Measurements from ENCODE around the gene MCM3AP. TPM values are rescaled to one million over a fixed set of nuclear protein-coding genes. Genes with fewer than 3 reads are reported as not detected.

MCM3AP gene
- total and polyA plus RNA-seq, 9 of the 15 experiments (the other 6 are each of a cell fraction or from before 2014, with no cell fraction given), result 6.5 to 179 (median 69.6) TPM

DNA sequence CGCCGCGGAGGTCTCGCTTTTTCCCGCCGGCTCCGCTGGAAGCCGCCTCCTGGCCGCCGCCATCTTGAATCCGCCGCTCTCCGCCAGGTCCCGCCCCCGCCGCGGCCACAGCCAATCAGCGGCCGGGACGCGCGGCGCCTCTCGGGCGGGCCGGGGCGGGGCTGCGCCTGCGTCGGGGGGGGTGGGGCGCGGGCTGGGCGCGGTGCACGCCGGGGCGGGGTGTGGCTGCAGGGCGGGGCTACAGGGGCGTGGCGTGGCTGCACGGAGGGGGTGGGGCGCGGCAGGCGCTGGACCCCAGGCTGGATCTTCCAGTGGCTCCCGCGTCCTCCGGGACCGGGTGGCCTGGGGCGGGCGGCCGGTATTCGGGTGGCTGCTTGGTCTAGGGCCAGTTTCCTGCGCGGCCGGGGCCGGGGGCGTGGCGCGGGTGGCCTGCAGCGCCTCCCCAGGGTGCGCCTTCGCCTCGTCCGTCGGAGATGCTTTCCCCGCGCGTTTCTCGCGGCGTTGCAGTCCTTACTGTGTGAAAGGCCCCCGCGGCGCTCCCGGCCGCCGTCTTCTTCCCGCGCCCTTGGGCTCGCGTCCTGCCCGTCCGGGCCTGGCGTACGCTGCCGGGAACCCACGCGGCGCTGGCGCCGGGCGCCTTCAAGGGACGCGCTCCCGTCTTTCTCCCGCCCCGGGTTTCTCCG is 39.1 kb upstream of the MCM3AP start (continued):
- TF ChIP-seq, protein P1, sequence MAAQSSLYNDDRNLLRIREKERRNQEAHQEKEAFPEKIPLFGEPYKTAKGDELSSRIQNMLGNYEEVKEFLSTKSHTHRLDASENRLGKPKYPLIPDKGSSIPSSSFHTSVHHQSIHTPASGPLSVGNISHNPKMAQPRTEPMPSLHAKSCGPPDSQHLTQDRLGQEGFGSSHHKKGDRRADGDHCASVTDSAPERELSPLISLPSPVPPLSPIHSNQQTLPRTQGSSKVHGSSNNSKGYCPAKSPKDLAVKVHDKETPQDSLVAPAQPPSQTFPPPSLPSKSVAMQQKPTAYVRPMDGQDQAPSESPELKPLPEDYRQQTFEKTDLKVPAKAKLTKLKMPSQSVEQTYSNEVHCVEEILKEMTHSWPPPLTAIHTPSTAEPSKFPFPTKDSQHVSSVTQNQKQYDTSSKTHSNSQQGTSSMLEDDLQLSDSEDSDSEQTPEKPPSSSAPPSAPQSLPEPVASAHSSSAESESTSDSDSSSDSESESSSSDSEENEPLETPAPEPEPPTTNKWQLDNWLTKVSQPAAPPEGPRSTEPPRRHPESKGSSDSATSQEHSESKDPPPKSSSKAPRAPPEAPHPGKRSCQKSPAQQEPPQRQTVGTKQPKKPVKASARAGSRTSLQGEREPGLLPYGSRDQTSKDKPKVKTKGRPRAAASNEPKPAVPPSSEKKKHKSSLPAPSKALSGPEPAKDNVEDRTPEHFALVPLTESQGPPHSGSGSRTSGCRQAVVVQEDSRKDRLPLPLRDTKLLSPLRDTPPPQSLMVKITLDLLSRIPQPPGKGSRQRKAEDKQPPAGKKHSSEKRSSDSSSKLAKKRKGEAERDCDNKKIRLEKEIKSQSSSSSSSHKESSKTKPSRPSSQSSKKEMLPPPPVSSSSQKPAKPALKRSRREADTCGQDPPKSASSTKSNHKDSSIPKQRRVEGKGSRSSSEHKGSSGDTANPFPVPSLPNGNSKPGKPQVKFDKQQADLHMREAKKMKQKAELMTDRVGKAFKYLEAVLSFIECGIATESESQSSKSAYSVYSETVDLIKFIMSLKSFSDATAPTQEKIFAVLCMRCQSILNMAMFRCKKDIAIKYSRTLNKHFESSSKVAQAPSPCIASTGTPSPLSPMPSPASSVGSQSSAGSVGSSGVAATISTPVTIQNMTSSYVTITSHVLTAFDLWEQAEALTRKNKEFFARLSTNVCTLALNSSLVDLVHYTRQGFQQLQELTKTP (IDR thresholded peaks at IDR 0.05; ENCODE audit: low read depth in 1 of 2, partially characterized antibody in 2 of 2), result no peak
- TF ChIP-seq RBM14 (IDR thresholded peaks at IDR 0.05; ENCODE audit: borderline replicate concordance, insufficient read depth, low read depth, low read length) (0 out of 2 replicates have a peak, but pooled peaks have one; percentile 23), RBM25 (IDR thresholded peaks at IDR 0.05; ENCODE audit: low read depth, low read length, severe bottlenecking) (peak; percentile 87), ZNF224 (CRISPR knock-in tag; IDR thresholded peaks at IDR 0.05) (no peak), FOXJ3 (CRISPR knock-in tag; IDR thresholded peaks at IDR 0.05) (no peak), ZNF232 (CRISPR knock-in tag; IDR thresholded peaks at IDR 0.05) (no peak)
- TF ChIP-seq, protein P2, sequence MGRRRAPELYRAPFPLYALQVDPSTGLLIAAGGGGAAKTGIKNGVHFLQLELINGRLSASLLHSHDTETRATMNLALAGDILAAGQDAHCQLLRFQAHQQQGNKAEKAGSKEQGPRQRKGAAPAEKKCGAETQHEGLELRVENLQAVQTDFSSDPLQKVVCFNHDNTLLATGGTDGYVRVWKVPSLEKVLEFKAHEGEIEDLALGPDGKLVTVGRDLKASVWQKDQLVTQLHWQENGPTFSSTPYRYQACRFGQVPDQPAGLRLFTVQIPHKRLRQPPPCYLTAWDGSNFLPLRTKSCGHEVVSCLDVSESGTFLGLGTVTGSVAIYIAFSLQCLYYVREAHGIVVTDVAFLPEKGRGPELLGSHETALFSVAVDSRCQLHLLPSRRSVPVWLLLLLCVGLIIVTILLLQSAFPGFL (CRISPR knock-in tag; IDR thresholded peaks at IDR 0.05), result 0 out of 2 replicates have a peak, but pooled peaks have one; percentile 66
- TF ChIP-seq, protein P3, sequence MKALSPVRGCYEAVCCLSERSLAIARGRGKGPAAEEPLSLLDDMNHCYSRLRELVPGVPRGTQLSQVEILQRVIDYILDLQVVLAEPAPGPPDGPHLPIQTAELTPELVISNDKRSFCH (CRISPR knock-in tag; IDR thresholded peaks at IDR 0.05), result no peak
- TF ChIP-seq, protein P3 (tag; IDR thresholded peaks at IDR 0.05), result peak; percentile 59; the same call in 1 of the 2 replicates
- TF ChIP-seq, protein P4, sequence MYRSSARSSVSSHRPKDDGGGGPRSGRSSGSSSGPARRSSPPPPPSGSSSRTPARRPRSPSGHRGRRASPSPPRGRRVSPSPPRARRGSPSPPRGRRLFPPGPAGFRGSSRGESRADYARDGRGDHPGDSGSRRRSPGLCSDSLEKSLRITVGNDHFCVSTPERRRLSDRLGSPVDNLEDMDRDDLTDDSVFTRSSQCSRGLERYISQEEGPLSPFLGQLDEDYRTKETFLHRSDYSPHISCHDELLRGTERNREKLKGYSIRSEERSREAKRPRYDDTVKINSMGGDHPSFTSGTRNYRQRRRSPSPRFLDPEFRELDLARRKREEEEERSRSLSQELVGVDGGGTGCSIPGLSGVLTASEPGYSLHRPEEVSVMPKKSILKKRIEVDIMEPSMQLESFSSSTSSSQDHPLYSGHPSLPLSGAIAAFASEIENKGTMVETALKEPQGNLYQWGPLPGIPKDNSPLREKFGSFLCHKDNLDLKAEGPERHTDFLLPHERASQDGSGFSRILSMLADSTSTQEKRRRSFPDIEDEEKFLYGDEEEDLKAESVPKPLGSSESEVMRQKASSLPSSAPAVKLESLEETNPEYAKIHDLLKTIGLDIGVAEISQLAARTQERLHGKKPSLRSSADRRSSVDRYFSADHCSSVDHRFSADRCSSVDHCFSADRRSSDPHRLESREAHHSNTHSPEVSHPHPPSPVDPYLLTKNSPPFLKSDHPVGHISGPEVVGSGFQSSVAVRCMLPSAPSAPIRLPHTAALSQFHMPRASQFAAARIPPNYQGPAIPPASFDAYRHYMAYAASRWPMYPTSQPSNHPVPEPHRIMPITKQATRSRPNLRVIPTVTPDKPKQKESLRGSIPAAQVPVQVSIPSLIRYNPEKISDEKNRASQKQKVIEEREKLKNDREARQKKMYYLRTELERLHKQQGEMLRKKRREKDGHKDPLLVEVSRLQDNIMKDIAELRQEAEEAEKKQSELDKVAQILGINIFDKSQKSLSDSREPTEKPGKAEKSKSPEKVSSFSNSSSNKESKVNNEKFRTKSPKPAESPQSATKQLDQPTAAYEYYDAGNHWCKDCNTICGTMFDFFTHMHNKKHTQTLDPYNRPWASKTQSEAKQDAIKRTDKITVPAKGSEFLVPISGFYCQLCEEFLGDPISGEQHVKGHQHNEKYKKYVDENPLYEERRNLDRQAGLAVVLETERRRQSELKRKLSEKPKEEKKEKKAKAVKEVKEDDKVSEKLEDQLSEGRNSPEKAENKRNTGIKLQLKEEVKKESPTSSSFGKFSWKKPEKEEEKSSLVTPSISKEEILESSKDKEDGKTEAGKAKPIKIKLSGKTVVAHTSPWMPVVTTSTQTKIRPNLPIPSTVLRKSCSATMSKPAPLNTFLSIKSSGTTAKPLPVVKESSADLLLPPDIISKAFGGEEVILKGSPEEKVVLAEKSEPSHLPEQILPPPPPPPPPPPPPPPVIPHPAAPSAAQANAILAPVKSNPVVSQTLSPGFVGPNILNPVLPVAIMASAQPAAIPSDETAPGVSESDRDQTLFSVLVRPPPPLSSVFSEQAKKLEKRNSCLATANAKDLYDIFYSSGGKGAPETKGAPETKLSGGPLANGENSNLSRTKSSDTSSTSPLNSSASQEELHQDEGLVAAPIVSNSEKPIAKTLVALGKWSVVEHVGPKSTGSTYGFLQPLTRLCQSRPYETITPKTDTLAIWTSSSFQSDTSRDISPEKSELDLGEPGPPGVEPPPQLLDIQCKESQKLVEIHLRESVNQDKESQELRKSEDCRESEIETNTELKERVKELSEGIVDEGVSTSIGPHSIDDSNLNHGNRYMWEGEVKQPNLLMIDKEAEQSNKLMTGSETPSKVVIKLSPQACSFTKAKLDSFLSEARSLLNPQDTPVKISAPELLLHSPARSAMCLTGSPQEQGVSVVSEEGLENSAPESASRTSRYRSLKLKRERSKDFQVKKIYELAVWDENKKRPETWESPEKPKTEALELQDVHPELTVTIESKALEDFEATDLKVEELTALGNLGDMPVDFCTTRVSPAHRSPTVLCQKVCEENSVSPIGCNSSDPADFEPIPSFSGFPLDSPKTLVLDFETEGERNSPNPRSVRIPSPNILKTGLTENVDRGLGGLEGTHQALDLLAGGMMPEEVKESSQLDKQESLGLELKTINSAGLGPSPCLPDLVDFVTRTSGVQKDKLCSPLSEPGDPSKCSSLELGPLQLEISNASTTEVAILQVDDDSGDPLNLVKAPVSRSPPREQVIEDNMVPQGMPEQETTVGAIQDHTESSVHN (IDR thresholded peaks at IDR 0.05; ENCODE audit: borderline replicate concordance in 1 of 2, low read depth in 1 of 2), result no peak

Measured in K562 (cell line).